ENCODE measurements around the gene CLTC. TPM values are rescaled to one million over a fixed set of nuclear protein-coding genes. Genes with fewer than 3 reads are reported as not detected.
A peak's percentile ranks its signal among the peaks of the same experiment; 100 is the strongest.

CLTC gene
- total and polyA plus RNA-seq, 2 of the 13 experiments (the other 11 are each of a cell fraction or from before 2014, with no cell fraction given), result 134 to 283 TPM

DNA sequence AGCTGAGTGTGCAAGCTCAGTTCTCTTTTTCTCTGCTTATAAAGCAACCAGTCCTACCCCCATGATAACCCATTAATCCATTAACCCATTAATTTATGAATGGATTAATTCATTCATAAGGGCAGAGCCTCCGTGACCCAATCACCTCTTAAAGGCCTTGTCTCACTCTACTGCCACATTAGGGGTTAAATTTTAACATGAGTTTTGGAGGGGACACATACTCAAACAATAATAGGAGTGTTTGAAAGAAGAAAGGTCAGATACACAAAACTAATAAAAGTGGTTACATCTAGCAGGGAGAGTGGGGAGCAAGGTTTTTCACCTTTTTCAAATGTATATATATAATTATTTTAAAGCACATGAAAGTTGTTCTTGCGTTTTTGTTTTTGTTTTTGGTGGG, 94.6 kb downstream of the CLTC start:
- TF ChIP-seq PAXIP1 (CRISPR knock-in tag; conservative IDR thresholded peaks at IDR 0.05) (0 out of 2 replicates have a peak, but pooled peaks have one; percentile 25), SOX13 (IDR thresholded peaks at IDR 0.05) (no peak), SOX13 (CRISPR knock-in tag; conservative IDR thresholded peaks at IDR 0.05 in 1 of 2, IDR thresholded peaks at IDR 0.05 in 1 of 2) (peak in 1 of 2 experiments; percentile 2; a peak in 1 of 4 replicates), KAT7 (CRISPR knock-in tag; IDR thresholded peaks at IDR 0.05; ENCODE audit: borderline replicate concordance) (no peak), ZNF652 (CRISPR knock-in tag; IDR thresholded peaks at IDR 0.05; ENCODE audit: borderline replicate concordance, low read depth) (peak; percentile 91)
- Histone ChIP-seq H3K79me2 (ENCODE audit: insufficient read depth, low read length) (peaks cover 93% of the 10 kb centered on the region), H2AFZ (ENCODE audit: low read length) (no peak overlapping the region), H3K27me3 (ENCODE audit: control insufficient read depth in 1 of 2, insufficient read depth in 2 of 2, low read length in 2 of 2) (no peaks in the 10 kb centered on the region), H3K36me3 (replicated peaks in 1 of 2; ENCODE audit: control insufficient read depth in 1 of 2, insufficient read depth in 2 of 2, low read length in 2 of 2) (peaks cover 2 to 5% of the 10 kb centered on the region in 2 experiments; a peak in 2 of 5 replicates), H4K20me1 (ENCODE audit: insufficient read depth, low read length) (no peaks in the 10 kb centered on the region; the same call in 1 of the 2 replicates), H3K4me2 (ENCODE audit: low read depth, low read length) (peak overlapping the region; percentile 59), H3K9me3 (ENCODE audit: low read length) (no peaks in the 10 kb centered on the region), H3K27ac (ENCODE audit: extremely low read length, insufficient read depth, low read length) (peak overlapping the region; percentile 39), H3K4me3 (replicated peaks in 1 of 3; ENCODE audit: insufficient read depth in 1 of 3, low read depth in 2 of 3, low read length in 3 of 3) (0 out of 6 replicates have a peak overlapping the region, but pooled peaks of 1 of the 3 experiments have one; percentile 13), H3K4me1 (ENCODE audit: insufficient read depth, low read length) (peaks cover 68% of the 10 kb centered on the region), H3K9ac (ENCODE audit: insufficient read depth, low read depth, low read length) (no peak overlapping the region)
- intact Hi-C loops (cut with micrococcal nuclease; ENCODE audit: unreplicated experiment) (no loop called here), in situ Hi-C loops (cut with HindIII; ENCODE audit: extremely low pct_ligation_motif_present, low pct_unique_long_range_greater_than_20kb) (no loop called here)
- ATAC-seq (peak; percentile 44), DNase-seq (ENCODE audit: low spot score) (no peak), FAIRE-seq (no peak)
- ChIA-PET POLR2A (no interaction called here), CTCF (ENCODE audit: low intra/inter-chr PET ratio, low total read pairs) (no interaction called here)
- BruUV-seq (replicated peaks), result no TSS peak
- WGBS (ENCODE audit: low lambda C conversion rate), result 64% methylated on average over 2 of the region's 2 CpGs
